NOMO-1 treated with dmso at 0.1 percent for 144 hours (cell line): ENCODE results near the gene LGALSL.
"Not testable (repeated sequence)": the region's sequence is repeated elsewhere in the genome, so short reads cannot be mapped to it uniquely, and the experiment has no call there.

Experiments
- DNase-seq: peaks from one replicate; lab custom pipeline; 2025; ENCODE audit not compliant: unreplicated experiment; lab: John Stamatoyannopoulos, UW

The LGALSL gene

GRCh38 chr2:64442277-64442676 is 11.7 kb upstream of the LGALSL start:
- no peak for DNase-seq

- no peak for DNase-seq
Measured at GRCh38 chr2:64442801-64443429, 11.0 kb upstream of the LGALSL start.

- DNase-seq, result not testable (repeated sequence)
Measured at GRCh38 chr2:64445970-64446369, 8.0 kb upstream of the LGALSL start.

- no peak for DNase-seq
Measured at GRCh38 chr2:64447317-64448040, 6.5 kb upstream of the LGALSL start.

GRCh38 chr2:64448041-64448426 is 5.9 kb upstream of the LGALSL start:
- DNase-seq, result no peak

GRCh38 chr2:64451051-64451450 is 2.9 kb upstream of the LGALSL start:
- DNase-seq, result no peak

GRCh38 chr2:64454386-64455332 is 697 bp downstream of the LGALSL start:
- no peak for DNase-seq

- DNase-seq, result no peak
Measured at GRCh38 chr2:64455545-64455944, 1.6 kb downstream of the LGALSL start.

GRCh38 chr2:64456293-64456692 is 2.3 kb downstream of the LGALSL start:
- DNase-seq, result no peak

- DNase-seq, result no peak
Measured at GRCh38 chr2:64457524-64457923, 3.6 kb downstream of the LGALSL start.

- no peak for DNase-seq
Measured at GRCh38 chr2:64459575-64459974, 5.6 kb downstream of the LGALSL start.

GRCh38 chr2:64460330-64460729 is 6.4 kb downstream of the LGALSL start:
- DNase-seq, result no peak

- DNase-seq, result no peak
Measured at GRCh38 chr2:64461271-64462058, 7.5 kb downstream of the LGALSL start.

- no peak for DNase-seq
Measured at GRCh38 chr2:64462171-64462570, 8.2 kb downstream of the LGALSL start.

- no peak for DNase-seq
Measured at GRCh38 chr2:64462940-64463700, 9.2 kb downstream of the LGALSL start.

GRCh38 chr2:64463781-64464180 is 9.8 kb downstream of the LGALSL start:
- DNase-seq, result no peak

- no peak for DNase-seq
Measured at GRCh38 chr2:64466478-64467085, 12.6 kb downstream of the LGALSL start.

- peak; percentile 55 for DNase-seq
Measured at GRCh38 chr2:64467096-64467843, 13.3 kb downstream of the LGALSL start.

GRCh38 chr2:64469261-64469660 is 15.3 kb downstream of the LGALSL start:
- no peak for DNase-seq
